Urothelium cell line (cell line): ENCODE data around the gene LRBA.

ENCODE experiments used
- DNase-seq: peaks from one replicate; pipeline ENCODE4 v3.0.0; 2011; ENCODE audit warnings: low spot score, mixed read lengths
- FAIRE-seq: peaks from 2 replicates; lab custom pipeline; 2011; peaks lifted over from hg19 to GRCh38; lab: Jason Lieb, UNC

The LRBA gene

GRCh38 chr4:150817017-150817416 is 198.1 kb downstream of the LRBA start:
- no peak for FAIRE-seq

DNA sequence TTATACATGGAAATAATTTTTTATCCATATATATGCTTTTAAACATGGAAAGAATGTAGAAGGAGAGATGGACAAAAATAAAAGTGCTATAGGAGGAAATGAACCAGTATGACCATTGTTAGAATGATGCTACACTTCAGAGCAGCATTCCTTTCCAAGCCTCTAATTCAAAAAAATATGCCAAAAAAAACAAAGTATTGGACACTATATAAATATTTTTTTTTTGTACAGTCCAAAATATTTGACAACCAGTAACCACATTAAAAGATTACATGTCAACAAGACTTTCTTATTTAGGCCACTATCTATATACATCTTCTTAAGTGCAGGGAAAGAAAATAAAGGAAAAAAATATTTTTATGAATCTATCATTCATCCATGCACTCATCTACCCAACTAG is 198.6 kb downstream of the LRBA start:
- DNase-seq: no peak
- FAIRE-seq: no peak

More at GRCh38 chr4:150817017-150817416, 198.1 kb downstream of the LRBA start:
- no peak for DNase-seq

DNA sequence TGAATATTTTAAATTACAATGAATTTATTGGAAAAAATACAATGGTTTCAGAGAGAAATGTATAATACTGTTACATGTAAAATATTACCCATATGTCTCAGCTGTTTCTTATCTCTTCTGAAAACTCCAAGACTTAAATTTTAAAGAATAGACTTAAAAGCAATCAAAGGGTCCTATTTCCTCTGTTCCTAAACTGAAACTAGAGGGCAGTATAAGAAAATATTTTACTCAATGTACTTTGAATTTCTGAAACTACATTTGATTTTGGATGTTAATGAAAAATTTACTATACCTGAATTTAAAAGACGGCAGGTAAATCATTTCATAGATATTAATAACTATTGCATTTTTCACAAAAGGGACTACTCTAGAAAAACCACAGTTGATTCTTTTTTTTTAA is 200.2 kb downstream of the LRBA start:
- FAIRE-seq: no peak
- no peak for DNase-seq

DNA sequence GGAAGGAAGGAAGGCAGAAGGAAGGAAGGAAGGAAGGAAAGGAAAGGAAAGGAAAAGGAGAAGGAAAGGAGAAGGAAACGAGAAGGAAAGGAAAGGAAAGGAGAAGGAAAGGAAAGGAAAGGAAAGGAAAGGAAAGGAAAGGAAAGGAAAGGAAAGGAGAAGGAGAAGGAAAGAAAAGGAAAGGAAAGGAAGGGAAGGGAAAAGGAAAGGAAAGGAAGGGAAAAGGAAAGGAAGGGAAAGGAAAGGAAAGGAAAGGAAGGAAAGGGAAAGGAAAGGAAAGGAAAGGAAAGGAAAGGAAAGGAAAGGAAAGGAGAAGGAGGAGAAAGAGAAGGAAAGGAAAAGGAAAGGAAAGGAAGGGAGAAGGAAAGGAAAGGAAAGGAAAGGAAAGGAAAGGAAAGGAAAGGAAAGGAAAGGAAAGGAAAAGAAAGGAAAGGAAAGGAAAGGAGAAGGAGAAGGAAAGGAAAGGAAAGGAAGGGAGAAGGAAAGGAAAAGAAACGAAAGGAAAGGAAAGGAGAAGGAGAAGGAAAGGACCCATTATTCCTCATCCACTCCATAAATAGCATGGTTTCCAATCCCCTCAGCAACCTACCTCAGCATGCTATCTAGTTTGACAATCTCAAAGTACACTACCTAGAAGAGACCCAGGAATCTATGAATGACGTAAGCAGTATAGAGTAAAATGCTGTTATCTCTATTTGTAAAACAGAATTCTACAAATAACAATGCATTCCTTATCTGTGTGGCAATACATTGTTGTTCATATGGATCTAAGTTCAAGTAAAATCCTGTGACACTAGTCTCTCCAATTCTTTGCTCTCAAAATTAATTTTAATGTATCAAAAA is 209.7 kb downstream of the LRBA start:
- FAIRE-seq: no peak
- DNase-seq: no peak

GRCh38 chr4:150801833-150802232 is 213.3 kb downstream of the LRBA start:
- DNase-seq (no peak), FAIRE-seq (no peak)

GRCh38 chr4:150799207-150799606 is 215.9 kb downstream of the LRBA start:
- DNase-seq: no peak
- no peak for FAIRE-seq

- DNase-seq (no peak), FAIRE-seq (no peak)
Observed at GRCh38 chr4:150794706-150795105, 220.4 kb downstream of the LRBA start.

DNA sequence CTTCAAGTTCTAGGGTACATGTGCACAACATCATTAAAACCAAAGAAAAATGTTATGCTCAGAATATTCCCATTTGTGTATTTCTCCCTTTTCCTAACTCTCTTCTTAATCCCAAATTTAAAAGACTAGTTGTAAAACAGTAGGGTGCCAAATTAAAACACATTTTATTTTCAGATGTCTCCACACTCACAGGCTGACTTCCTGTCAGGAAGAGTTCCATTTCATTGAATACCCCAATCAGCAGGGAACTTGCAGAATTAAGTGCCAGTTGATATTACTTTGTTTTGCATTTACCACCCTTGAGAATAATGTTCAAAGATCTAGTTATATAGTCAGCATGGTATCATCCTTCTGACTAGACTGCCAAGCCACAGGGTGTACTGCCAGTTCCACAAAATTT is 225.2 kb downstream of the LRBA start:
- DNase-seq: no peak

DNA sequence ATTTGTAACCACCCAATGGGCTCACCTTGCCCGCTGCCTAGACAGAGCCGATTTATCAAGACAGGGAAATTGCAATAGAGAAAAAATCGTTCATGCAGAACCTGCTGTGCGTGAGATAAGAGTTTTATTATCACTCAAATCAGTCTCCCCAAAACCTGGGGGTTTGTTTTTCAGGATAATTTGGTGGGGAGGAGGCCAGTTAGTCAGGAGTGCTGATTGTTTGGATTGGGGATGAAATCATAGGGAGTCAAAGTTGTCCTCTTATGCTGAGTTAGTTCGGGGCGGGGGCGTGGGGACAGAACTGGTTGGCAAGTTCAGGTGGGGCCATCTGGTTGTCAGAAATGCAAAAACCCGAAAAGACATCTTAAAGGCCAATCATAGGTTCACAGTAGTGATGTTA is 230.1 kb downstream of the LRBA start:
- DNase-seq: no peak
- no peak for FAIRE-seq

More for the DNA sequence above, 225.2 kb downstream of the LRBA start:
- no peak for FAIRE-seq

DNA sequence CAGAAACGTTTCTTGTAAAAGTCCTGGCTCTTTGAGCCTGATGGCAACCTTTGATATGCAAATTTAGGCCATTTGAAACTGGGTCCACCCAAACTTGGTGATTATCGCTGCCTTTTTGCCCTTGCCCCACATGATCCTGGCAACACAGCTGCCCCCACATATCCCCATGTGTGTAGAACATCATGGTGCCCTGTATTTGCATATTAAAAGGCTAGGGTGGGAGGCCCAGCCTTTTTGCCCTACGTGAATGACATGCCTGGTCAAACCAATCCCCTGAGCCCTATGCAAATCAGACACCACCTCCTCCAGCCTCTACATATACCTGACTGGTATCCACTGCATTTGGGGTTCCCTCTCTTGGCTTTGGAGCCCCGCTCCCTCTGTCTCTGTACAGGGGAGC is 230.8 kb downstream of the LRBA start:
- FAIRE-seq (no peak), DNase-seq (no peak)

GRCh38 chr4:150782921-150783320 is 232.2 kb downstream of the LRBA start:
- no peak for DNase-seq
- FAIRE-seq: no peak

DNA sequence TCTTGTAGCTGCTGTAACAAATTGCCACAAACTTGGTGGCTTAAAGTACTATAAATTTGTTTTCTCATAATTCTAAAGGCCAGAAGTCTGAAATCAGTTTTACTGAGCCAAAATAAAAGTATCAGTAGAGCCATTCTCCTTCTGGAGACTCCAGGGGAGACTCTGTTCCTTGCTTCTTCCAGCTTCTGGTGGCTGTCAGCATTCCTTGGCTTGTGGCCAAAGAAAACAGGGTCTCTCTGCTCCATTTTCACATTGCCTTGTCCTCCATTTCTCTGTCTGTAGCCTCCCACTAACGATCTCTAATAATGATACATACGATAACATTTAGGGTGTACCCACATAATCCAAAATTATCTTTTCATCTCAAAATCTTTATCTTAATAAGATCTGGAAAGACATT is 232.8 kb downstream of the LRBA start:
- DNase-seq (no peak), FAIRE-seq (no peak)

DNA sequence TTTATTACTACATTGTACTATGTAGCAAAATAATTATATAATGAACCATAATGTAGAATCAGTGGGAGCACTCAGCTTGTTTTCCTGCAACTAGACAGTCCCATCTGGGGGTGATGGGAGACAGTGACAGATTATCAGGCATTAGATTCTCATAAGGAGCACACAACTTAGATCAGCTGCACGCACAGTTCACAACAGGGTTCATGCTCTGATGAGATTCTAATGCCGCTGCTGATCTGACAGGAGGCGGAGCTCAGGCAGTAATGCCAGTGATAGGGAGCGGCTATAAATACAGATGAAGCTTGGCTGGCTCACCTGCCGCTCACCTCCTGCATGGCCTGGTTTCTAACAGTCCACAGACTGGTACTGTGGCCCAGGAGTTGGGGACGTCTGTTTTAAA is 233.9 kb downstream of the LRBA start:
- DNase-seq (no peak), FAIRE-seq (no peak)

GRCh38 chr4:150779707-150780106 is 235.4 kb downstream of the LRBA start:
- no peak for DNase-seq
- no peak for FAIRE-seq

DNA sequence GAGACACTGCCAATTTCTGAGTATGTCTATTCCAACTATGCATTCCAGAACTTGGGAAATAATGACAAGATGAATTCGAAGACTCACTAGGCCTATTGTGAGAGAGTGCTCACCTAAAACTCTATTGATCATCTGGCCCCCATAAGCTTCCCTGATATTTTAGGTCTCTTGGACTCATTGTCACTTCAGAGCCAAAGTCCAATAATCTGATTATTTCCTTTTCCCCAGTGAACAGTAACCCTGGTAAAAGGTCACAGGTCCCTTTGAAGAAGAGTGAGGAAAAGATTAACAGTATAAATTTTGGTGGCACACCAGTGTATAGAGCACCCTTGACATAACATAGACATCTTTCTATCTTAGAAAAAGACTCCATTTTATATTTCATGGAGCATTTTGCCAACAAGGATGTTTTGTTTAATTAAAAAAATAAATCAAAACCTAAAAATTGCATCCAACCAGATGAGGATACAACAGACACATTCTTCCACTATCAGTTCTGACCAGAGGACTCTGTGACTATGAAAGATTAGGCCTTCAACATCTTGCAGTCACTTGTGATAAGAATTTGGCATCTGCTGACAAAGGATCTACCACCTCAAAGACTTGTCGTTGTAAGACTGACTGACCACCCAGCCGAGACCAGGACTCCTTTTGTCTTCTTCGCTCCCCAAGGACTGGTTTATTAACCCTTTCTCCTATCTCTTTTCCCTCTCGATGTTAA is 241.2 kb downstream of the LRBA start:
- no peak for FAIRE-seq
- DNase-seq: no peak

GRCh38 chr4:150773032-150773431 is 242.1 kb downstream of the LRBA start:
- DNase-seq (no peak), FAIRE-seq (no peak)

DNA sequence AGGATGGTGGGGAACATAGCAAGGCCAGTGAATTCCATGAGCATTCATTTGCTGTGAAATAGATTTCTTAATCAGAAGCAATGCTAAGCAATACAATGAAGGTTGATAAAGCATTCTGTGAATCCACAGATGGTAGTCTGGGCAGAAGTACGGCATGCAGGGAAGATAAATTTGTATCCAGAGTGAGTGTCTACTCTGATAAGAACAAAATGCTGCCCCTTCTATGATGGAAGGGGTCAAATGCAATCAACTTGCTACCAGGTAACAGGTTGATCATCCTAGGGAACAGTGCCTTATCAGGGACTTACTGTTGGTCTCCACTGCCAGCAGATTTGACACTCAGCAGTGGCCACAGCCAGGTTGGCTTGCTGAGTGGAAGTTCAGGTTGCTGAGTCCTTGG is 243.7 kb downstream of the LRBA start:
- DNase-seq (no peak), FAIRE-seq (no peak)

DNA sequence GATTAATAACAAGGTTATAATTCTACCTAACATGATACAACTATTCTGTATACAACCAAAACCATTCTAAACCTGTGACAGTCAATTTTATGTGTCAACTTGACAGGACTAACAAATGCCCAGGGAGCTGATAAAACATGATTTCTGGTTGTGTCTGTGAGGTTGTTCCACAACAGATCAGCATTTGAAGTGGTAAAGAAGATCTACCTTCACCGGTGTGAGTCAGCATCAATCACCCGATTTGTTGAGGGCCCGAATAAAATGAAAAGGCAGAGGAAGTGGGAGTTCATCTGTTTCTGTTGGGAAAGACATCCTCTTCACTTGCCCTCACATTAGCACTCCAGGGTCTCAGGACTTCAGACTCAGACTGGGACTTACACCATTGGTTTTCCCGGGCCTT is 245.2 kb downstream of the LRBA start:
- FAIRE-seq: no peak
- peak; percentile 5 for DNase-seq

- DNase-seq: peak; percentile 43
- no peak for FAIRE-seq
Observed at GRCh38 chr4:150769248-150769647, 245.8 kb downstream of the LRBA start.

DNA sequence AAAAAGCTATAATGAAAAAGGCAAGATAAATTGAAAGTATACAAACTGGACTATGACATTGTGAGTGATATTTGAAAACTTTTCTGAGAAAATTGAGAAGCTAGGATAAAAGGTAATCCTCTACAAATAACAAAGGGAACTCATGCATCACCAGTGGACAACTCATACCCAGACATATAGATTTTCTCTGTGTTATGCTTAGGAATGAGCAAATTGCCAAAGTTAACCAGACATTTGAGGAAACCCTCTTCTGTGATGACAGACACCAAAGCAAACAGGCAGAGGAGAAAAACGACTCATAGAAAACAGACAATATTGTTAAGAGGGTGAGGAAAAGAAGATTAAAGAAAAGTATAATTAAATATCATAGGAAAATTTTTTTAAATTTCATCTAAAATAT is 246.6 kb downstream of the LRBA start:
- no peak for FAIRE-seq
- no peak for DNase-seq

DNA sequence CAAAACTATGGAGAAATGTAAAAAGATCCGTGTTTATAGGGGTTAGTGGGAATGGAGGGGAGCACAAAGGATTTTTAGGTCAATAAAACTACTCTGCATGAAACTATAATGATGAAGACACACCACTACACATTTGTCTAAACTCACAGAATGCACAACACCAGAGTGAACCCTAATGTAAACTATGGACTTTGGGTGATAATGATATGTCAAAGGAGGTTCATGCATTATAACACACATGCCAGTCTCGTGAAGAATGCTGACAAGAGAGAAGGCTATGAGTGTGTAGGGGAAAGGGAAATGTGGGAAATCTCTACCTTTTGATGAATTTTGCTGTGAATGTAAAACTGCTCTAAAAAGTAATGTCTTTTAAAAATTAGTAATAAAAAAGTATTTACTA is 249.9 kb downstream of the LRBA start:
- no peak for DNase-seq
- no peak for FAIRE-seq

- FAIRE-seq: no peak
- no peak for DNase-seq
Observed at GRCh38 chr4:150751648-150752047, 263.4 kb downstream of the LRBA start.
